Measurements from ENCODE around the gene SLC25A13.
"Not testable (repeated sequence)": the region's sequence is repeated elsewhere in the genome, so short reads cannot be mapped to it uniquely, and the experiment has no call there.

Gene SLC25A13, protein sequence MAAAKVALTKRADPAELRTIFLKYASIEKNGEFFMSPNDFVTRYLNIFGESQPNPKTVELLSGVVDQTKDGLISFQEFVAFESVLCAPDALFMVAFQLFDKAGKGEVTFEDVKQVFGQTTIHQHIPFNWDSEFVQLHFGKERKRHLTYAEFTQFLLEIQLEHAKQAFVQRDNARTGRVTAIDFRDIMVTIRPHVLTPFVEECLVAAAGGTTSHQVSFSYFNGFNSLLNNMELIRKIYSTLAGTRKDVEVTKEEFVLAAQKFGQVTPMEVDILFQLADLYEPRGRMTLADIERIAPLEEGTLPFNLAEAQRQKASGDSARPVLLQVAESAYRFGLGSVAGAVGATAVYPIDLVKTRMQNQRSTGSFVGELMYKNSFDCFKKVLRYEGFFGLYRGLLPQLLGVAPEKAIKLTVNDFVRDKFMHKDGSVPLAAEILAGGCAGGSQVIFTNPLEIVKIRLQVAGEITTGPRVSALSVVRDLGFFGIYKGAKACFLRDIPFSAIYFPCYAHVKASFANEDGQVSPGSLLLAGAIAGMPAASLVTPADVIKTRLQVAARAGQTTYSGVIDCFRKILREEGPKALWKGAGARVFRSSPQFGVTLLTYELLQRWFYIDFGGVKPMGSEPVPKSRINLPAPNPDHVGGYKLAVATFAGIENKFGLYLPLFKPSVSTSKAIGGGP

DNA sequence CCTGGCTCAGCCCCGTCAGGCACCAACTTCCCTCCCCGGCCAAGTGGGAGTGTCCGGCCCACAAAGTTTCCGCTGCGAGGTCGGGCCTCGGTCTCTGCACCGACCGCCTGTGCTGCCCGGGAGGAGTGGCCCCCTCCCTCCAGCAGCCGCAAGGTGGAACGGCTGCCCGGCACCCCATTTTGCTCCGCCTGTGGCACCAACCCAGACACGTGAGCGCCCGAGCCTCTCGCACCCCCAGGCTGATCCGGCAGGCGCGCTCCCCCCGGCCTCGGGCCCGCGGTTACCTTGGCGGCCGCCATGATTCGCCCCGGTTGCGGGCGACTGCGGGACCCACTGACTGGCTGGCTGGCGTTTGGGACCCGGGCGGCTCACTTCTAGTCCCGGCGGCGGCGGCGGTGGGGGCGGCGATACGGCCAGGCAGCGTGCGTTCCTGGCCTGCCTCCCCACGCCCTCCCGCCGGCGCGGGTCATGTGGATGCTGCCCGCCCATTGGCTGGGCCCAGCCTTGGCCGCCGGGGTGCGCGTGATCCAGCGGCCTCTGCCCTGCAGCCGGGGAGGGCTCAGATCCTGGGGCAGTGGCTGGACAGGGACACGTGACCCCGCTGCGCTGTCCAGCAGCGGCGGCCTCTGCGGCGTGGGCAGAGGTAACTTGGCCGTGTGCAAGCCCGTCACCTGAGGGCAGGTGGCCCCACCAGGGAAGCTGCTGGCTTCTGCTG is at the start of gene SLC25A13:
Gene SLC25A13 (minus strand): TSS at position 441 of the 715 bp plus-strand sequence. CDS start 142 bp downstream, at position 299.
- Mint-ChIP-seq H3K4me3 (peak within 1 kb of the TSS; percentile 80), H3K27ac (peak within 1 kb of the TSS; percentile 92), H3K9me3 (no peaks in the 10 kb centered on the region), H3K4me1 (peaks cover 20% of the 10 kb centered on the region), H3K36me3 (peaks cover 6% of the 10 kb centered on the region)
- ATAC-seq = peak; percentile 82
- peak; percentile 51 to 78 for DNase-seq (ENCODE audit: low spot score in 2 of 2)

DNA sequence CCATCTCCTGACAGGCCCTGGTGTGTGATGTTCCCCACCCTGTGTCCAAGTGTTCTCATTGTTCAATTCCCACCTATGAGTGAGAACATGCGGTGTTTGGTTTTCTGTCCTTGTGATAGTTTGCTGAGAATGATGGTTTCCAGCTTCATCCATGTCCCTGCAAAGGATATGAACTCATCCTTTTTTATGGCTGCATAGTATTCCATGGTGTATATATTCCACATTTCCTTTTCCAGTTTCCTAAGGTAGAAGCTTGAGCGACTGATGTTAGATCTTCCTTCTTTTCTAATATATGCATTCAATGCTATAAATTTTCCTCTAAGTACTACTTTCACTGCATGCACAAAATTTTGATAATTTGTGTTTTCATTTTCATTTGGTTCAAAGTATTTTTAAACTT is 44.0 kb upstream of the SLC25A13 start:
- not testable (repeated sequence) for H3K9me3 Mint-ChIP-seq; H3K36me3 Mint-ChIP-seq; H3K4me1 Mint-ChIP-seq; ATAC-seq; DNase-seq (ENCODE audit: low spot score in 2 of 2); H3K4me3 Mint-ChIP-seq; H3K27ac Mint-ChIP-seq

DNA sequence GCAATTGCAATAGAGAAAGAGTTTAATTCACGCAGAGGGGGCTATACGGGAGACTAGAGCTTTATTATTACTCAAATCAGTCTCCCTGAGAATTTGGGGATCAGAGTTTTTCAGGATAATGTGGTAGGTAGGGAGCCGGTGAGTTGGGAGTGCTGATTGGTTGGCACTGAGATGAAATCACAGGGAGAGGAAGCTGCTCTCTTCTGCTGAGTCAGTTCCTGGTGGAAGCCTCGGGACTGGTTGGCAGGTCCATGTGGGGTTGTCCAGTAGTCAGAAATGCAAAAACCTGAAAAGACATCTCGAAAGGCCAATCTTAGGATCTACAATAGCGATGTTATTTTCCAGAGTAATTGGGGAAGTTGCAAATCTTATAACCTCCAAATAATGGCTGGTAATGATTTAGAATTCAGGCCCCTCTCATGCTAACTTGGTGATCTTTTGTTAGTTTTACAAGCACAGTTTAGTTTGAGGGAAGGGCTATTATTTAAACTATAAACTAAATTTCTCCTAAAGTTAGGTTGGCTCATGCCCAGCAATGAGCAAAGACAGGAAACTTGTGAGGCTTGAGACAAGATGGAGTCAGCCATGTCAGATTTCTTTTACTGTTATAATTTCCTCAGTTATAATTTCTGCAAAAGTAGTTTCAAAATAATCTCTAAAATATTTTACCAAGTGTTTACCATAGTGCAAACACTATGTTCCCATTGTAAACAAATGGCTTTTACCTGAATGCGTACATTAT is 39.4 kb upstream of the SLC25A13 start:
- Mint-ChIP-seq H3K27ac (no peak overlapping the region), H3K9me3 (no peaks in the 10 kb centered on the region), H3K4me3 (no peak overlapping the region), H3K4me1 (no peaks in the 10 kb centered on the region), H3K36me3 (no peaks in the 10 kb centered on the region)
- ATAC-seq (no peak), DNase-seq (ENCODE audit: low spot score in 2 of 2) (no peak)

DNA sequence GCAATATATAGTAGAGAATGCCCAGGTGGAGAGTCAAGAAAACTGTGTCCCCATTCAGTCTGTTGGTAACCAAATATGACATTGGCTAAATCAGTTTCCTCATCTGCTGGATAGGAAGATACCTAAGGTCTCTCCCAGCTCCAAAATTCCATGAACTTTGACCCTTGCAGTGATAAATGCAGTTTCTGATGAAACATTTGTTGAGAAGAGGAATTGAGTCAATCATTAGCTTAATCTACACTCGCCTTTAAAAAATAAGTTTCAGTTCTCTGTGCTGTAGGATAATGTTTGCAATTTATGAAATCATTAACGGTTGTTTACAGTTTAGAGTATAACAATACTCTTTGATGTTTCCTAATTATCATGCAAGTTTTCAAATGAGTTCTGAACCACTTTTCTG is 38.0 kb upstream of the SLC25A13 start:
- H3K9me3 Mint-ChIP-seq = no peaks in the 10 kb centered on the region
- no peaks in the 10 kb centered on the region for H3K36me3 Mint-ChIP-seq
- no peak overlapping the region for H3K27ac Mint-ChIP-seq
- no peak for ATAC-seq
- H3K4me1 Mint-ChIP-seq = no peaks in the 10 kb centered on the region
- no peak for DNase-seq (ENCODE audit: low spot score in 2 of 2)
- no peak overlapping the region for H3K4me3 Mint-ChIP-seq

DNA sequence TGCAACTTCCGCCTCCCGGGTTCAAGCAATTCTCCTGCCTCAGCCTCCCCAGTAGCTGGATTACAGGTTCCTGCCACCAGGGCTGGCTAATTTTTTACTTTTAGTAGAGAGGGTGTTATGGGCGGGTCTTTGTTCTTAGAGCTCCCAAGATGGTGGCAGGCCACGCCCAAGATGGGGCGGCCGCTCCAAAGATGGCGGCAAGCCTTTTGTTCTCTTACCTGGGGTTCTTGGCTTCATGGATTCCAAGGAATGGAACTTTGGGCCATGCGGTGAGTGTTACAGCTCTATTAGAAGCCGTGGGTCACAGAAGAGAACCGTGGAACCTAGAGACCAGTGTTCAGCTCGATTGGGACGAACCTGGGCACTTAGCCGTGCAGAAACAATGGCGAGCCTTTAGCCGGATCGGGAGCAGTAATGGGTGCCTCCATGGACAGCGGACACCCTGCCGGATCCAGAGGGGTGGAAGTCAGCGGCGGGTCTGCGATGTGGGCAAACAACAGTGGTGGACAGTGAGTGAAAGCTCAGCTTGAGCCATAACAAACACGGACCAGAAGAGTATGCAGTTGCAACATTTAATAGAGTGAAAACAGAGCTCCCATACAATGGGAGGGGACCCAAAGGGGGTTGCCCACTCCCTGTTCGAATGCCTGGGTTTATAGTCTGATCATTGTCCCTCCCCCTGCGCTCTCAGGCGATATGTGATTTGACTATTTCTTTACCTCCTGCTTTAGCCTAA is 36.5 kb upstream of the SLC25A13 start:
- not testable (repeated sequence) for ATAC-seq, H3K4me3 Mint-ChIP-seq

DNA sequence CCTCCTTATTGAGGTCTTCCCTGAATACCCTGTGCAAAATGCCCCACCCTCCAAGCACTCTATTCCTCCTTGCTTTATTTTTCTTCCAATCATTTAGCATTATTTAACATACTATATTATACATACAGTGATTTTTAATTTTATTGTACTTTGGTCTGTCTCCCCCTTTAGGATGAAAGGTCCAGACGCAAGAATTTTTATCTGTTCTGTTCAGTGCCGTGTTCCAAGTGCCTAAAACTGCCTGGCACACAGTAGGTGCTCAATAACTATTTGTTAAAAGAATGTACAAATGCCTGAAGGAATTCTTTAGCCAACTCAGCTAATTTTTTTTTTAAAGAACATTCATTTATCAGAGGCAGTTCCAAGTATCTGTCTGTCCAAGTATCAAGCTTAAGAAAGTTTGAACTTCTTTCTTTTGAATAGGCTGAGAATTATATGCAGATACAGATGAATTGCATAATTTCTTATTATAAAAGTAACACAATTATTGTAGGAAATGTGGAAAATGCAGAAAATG is 34.1 kb upstream of the SLC25A13 start:
- no peak for ATAC-seq
- DNase-seq (ENCODE audit: low spot score in 2 of 2) = no peak
- Mint-ChIP-seq H3K4me1 (no peaks in the 10 kb centered on the region), H3K4me3 (no peak overlapping the region), H3K27ac (no peak overlapping the region), H3K9me3 (no peaks in the 10 kb centered on the region), H3K36me3 (no peaks in the 10 kb centered on the region)

More for the DNA sequence above, 36.5 kb upstream of the SLC25A13 start:
- not testable (repeated sequence) for H3K9me3 Mint-ChIP-seq; H3K4me1 Mint-ChIP-seq; DNase-seq (ENCODE audit: low spot score in 2 of 2); H3K36me3 Mint-ChIP-seq; H3K27ac Mint-ChIP-seq

DNA sequence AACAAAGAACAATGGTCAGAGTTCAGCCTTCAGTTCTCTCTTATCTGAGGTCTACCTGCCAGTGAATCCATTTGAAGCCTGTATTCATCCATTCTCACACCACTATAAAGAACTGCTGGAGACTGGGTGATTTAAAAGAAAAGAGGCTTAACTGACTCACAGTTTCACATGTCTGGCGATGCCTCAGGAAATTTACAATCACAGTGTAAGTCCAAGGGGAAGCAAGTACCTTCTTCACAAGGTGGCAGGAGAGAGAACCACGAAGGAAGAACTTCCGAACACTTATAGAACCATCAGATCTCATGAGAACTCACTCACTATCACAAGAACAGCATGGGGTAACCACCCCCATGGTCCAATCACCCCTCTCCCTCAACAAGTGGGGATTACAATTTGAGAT is 33.0 kb upstream of the SLC25A13 start:
- Mint-ChIP-seq H3K4me1 (no peaks in the 10 kb centered on the region), H3K9me3 (no peaks in the 10 kb centered on the region), H3K27ac (no peak overlapping the region), H3K36me3 (no peaks in the 10 kb centered on the region), H3K4me3 (no peak overlapping the region)
- DNase-seq (ENCODE audit: low spot score in 2 of 2) = no peak
- ATAC-seq = no peak

DNA sequence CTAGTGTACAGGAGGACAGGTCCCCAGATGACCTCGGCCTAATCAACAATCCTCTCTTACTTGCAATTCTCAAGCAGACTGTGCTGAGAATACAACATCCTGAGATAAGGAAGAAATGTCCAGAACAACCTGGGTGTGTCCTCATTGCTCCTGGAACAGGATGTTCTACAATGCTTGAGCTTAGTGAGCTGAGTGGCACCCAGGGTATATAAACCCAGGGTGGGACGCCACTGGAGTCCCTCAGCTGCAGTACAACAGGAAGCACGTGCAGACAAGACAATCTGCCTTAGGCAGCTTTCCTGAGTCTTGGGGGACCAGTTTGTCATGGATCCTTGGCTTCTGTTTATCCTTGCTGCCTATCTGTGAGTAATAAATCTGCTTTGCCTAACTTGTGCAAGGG is 27.7 kb upstream of the SLC25A13 start:
- DNase-seq (ENCODE audit: low spot score in 2 of 2) (no peak), ATAC-seq (no peak)
- H3K4me1 Mint-ChIP-seq = peaks cover 4% of the 10 kb centered on the region
- H3K9me3 Mint-ChIP-seq = no peaks in the 10 kb centered on the region
- no peak overlapping the region for H3K4me3 Mint-ChIP-seq
- H3K27ac Mint-ChIP-seq = no peak overlapping the region
- no peaks in the 10 kb centered on the region for H3K36me3 Mint-ChIP-seq

DNA sequence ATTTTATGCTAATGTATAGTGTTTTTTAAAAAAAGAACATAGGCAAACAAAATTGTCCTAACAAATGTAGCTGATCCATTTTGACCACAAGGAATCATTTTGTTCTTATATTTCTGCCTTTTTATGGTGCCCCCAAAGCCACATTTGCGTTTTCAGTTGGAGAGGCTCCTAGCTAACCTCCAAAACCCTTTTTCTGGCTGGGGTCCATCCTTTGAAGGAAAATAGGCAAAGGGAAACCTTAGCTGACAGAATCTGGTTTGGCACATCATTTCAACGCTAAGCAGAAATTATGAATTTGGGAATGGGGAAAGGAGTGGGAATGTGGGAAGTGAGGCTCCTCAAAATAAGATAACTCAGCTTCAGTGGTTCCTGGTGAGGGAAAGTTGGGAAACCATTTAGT is 25.6 kb upstream of the SLC25A13 start:
- no peak overlapping the region for H3K4me3 Mint-ChIP-seq
- no peaks in the 10 kb centered on the region for H3K9me3 Mint-ChIP-seq
- H3K27ac Mint-ChIP-seq = no peak overlapping the region
- ATAC-seq (no peak), DNase-seq (ENCODE audit: low spot score in 2 of 2) (no peak)
- peaks cover 4% of the 10 kb centered on the region for H3K4me1 Mint-ChIP-seq
- no peaks in the 10 kb centered on the region for H3K36me3 Mint-ChIP-seq

DNA sequence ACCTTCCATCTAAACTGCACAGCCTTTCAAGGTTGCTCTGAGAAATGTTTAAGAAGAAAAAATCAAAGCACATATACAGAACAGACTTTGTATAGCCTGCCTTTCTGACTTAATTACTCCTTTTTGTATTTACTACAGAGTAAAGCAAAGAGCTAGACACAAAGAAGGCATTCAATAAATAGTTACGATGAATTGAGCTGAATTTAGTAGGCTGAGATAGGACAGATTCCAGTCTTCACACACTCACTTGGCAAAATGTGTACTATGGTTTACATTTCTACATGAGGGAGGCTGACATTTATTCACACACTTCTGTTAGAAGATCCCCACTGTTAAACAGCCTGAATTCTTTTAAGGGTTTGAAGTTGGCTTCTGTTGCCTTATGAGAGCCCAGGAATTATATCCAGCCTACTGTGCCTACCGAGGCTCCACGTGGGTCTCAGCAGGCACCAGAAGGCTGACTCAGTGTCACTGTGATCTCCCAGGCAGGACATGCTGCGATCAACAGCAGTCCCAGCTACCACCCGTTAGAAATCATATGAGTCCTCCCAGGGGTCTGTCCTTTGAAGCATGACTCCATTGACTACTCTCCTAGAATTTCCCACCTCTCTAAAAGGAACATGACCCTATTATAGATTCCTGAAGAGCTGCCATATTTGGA is 24.5 kb upstream of the SLC25A13 start:
- no peak for DNase-seq (ENCODE audit: low spot score in 2 of 2)
- Mint-ChIP-seq H3K36me3 (no peaks in the 10 kb centered on the region), H3K4me3 (no peak overlapping the region), H3K4me1 (peaks cover 4% of the 10 kb centered on the region), H3K9me3 (no peaks in the 10 kb centered on the region), H3K27ac (no peak overlapping the region)
- ATAC-seq = no peak

DNA sequence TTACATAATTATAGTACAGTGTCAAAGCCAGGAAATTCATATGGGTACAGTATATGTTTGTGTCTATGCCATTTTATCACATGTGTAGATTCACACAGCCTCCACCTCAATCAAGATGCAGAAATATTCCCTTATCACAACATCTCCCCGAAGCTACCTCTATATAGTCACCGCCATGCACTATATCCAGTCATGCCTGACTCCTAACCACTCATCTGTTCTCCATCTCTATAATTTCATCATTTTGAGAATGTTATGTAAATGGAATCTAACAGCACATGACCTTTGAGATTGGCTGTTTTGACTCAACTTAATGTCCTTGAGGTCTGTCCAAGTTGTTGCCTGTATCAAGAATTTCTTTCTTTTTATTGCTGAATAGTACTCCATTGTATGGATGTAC is 22.3 kb upstream of the SLC25A13 start:
- H3K27ac Mint-ChIP-seq = no peak overlapping the region
- ATAC-seq (no peak), DNase-seq (ENCODE audit: low spot score in 2 of 2) (no peak)
- H3K4me1 Mint-ChIP-seq = peaks cover 4% of the 10 kb centered on the region
- no peak overlapping the region for H3K4me3 Mint-ChIP-seq
- H3K9me3 Mint-ChIP-seq = no peaks in the 10 kb centered on the region
- no peaks in the 10 kb centered on the region for H3K36me3 Mint-ChIP-seq

DNA sequence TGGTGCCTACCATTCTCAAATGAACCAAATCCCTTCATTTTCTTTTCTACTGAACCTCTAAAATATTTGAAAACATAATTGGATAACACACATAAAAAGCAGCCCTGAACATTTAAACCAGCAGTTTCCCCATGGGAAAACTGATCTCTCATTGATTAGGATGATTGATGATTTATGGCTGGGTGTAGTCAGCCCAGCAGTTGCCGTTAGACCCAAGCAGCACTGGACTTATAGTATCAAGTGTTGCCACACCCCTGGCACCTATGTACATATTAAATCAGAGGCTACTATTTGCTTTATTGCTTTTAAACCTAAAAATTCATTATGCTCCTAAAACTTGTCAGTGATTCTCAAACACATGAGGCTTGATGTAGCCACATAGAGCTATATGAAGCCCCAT is 20.2 kb upstream of the SLC25A13 start:
- ATAC-seq (no peak), DNase-seq (ENCODE audit: low spot score in 2 of 2) (no peak)
- Mint-ChIP-seq H3K4me3 (no peak overlapping the region), H3K36me3 (no peaks in the 10 kb centered on the region), H3K4me1 (peaks cover 4% of the 10 kb centered on the region), H3K9me3 (no peaks in the 10 kb centered on the region), H3K27ac (no peak overlapping the region)

DNA sequence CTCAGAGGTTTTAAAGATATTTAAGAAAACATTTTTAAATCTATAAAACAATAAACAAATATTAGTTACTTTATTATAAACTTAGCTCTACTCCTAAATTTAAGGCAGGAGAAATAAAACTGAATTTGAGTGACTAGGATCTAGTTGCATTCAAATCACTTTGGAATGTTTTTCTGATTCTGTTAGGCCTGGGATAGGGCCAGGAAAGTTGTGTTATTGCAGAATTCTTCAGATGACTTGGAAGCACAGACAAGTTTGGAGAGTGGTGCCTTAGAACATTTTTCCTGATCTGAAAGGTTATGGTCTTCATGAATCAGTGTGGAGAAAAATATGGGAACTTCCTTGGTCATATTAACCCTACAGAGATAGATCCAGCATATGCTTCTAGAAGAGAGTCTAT is 15.6 kb upstream of the SLC25A13 start:
- H3K4me1 Mint-ChIP-seq = no peaks in the 10 kb centered on the region
- DNase-seq (ENCODE audit: low spot score in 2 of 2) (no peak), ATAC-seq (no peak)
- no peaks in the 10 kb centered on the region for H3K9me3 Mint-ChIP-seq
- no peak overlapping the region for H3K27ac Mint-ChIP-seq
- H3K36me3 Mint-ChIP-seq = no peaks in the 10 kb centered on the region
- no peak overlapping the region for H3K4me3 Mint-ChIP-seq

DNA sequence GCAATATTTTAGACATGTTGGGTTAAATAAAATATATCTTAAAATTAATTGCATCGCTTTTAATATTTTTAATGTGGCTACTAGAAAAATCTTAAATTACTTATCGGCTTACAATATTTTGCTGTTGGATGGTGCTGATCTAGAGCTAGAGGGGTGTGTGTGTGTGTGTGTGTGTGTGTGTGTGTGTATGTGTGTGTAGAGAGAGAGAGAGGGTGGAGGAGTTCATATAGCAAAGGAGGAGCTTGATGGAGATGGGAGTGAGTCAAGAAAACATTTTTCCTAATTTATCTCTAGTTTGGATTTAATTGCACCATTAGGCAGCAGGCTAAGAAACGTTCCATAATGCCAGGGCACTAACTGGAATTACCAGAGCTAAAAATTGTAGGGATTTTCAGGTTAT is 10.4 kb upstream of the SLC25A13 start:
- Mint-ChIP-seq H3K9me3 (no peaks in the 10 kb centered on the region), H3K36me3 (no peaks in the 10 kb centered on the region), H3K27ac (no peak overlapping the region), H3K4me3 (no peak overlapping the region), H3K4me1 (no peaks in the 10 kb centered on the region)
- no peak for DNase-seq (ENCODE audit: low spot score in 2 of 2)
- no peak for ATAC-seq
